Stimulated activated CD8-positive, alpha-beta memory T cell treated with anti-CD3 and anti-CD28 coated beads, Interleukin-15, amount 100 ng/mL, for 24 hours (primary cell): ENCODE results near the gene METTL22.
"Not testable (repeated sequence)": the region's sequence is repeated elsewhere in the genome, so short reads cannot be mapped to it uniquely, and the experiment has no call there.

Source experiments
- DNase-seq: peaks from one replicate; pipeline ENCODE4 v3.0.0-alpha.2; 2020; ENCODE audit warnings: low read depth

The METTL22 gene

DNA sequence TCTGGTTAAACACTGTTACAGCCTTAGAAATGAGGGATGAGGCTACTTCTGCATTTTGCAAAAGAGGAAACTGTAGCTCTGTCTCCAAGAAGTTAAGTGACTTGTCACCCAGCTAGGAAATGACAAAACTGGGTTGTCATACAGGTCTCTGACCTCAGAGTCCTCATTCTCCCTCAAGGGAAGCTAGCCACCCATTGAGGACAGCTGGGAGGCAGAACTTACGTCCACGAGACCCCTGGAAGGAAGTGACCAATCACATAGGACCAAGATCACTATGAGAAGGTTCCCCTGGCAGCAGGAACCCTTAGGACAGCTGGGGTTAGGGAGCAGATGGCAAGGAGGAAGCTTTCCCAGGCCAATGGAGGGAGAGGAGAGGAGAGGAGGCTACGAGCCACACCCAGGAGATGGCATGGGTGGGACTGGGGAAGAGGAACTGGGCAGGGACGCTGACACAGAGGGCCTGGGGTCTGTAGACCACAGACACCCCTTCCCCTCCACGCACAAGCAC is 11.2 kb downstream of the METTL22 start:
- no peak for DNase-seq

GRCh38 chr16:8634991-8635736 is 13.7 kb downstream of the METTL22 start:
- no peak for DNase-seq

DNA sequence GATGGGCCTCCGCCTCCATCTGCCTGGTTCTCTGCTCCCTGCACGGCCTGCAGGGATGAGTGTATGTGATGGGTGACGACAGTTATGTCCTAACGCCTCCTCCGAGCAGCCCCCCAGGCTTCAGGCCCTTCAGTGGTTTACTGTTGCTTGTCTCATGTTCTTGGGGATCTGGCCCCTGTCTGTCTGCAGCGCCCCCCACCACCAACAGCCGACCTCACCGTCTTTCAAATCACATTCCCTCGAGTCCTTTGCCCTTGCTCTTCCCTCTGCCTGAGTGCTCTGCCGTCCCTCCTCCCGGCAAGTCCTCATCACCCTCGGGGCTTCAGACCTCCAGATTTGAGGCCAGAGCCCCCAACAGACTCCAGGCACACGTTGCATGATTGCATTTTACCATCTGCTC is 18.2 kb downstream of the METTL22 start:
- DNase-seq = no peak

GRCh38 chr16:8641671-8642070 is 20.2 kb downstream of the METTL22 start:
- no peak for DNase-seq

- DNase-seq = no peak
These were observed 20.6 kb downstream of the METTL22 start for GRCh38 chr16:8642146-8642545.

DNA sequence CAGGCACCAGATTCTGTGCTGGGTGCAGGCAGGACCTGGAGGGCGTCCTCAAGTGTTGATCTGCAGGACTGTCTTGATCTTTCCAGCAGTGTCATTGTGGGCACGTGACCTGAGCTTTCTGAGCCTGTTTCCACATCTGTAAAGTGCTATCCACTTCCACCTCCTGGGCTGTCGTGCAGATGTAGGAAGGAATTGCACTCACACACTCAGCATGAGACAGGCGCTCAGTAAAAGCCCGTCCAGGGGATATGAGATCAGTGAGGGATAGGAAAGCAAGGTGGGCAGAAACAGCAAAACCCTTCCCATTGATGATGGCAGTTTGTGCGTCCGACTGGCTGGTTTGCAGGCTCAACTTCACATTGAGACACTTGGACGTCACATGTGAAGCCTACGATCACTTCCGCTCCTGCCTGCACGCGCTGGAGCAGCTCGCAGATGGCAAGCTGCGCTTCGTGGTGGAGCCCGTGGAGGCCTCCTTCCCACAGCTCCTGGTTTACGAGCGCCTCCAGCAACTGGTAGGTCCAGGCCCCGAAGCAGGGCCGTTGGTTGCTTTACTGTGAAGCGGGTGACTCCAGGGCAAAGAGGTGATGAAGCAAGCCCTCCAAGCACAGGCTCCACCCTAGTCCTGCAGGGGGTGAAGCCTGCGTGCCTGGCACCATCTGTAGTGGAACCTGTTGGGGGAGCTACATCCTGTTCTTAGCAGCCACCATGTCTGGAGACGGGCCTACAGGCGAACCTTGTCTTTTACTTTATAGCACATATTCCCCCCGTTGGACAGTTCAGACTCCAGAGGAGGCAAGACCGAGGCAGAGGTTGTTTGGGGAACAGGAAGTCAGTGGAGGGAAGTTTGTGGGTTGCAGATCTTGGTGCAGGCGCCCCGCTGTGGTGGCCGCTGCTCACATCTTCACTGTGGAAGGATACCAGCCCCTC is 23.0 kb downstream of the METTL22 start:
- DNase-seq = no peak

DNA sequence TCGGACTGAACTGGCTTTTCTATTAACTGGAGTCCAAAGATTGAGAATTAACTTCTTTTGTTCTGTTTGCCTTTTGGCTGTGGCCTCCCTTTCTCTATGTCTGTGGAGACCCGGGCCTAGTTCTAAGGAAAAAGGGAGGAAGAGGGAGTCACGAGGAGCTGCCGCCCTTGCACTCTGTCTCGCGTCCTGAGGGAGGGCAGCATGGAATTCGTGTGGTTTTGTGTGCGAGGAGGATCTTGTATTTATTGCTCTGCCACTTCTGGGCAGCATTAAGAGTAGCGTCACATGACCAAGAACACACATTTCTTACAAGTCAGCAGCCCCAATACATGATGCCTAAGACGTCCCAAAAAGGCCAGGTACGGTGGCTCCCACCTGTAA is 23.6 kb downstream of the METTL22 start:
- DNase-seq = no peak

- no peak for DNase-seq
These were observed 24.3 kb downstream of the METTL22 start for GRCh38 chr16:8645831-8646230.

DNA sequence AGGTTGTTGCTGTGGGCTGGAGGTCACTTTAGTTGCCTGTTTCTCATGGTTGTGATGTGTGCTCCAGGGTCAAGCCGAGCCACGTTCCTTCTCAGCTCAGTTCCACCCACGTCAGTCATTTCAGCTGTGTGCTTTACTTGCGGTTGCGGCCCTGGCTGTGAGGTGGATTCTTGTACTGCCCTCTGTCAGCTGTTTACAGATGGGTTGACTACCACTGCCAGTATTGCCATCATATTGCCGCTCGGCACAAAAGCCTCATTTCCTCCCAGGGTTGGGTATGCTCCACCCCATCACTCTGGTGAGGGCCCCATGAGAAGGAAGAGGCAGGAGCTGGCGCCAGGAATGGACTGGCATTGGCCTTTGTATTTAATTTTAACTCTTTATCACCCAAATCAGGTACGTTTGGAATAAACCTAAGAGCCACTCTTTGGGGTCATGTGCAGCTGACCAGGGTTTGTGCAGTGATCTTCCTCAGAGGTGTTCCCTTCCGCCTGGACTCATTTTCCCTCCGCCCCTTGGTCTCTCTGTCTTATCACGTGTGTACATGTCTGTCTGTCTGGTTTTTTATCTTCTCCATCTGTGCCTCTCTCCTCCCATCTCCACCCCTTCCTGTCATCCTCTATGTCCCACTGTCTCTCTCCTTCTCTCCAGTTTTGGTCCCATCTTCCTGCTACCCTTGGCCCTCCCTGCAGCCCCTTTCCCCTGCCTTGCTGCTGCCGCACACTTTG is 25.0 kb downstream of the METTL22 start:
- DNase-seq = no peak

GRCh38 chr16:8647721-8648318 is 26.3 kb downstream of the METTL22 start:
- DNase-seq = no peak

DNA sequence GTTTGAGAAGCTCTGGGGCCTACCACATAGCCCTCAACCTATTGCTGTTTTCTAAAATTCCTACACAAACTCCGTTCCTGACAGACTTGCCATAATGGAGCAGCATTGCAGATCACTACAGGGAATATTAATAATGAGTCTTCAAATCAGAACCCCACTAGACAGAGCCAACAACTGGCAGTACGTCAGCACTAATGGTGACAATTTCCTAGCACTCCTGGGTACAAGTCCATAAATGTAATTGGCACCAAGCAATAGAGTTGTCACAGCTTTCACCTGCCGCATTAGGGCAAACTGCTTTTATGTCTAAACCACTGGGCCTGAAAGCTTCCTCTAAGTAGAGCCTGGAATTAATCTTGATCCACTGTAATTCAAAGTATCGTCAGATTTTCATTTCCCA is 27.4 kb downstream of the METTL22 start:
- DNase-seq = no peak

DNA sequence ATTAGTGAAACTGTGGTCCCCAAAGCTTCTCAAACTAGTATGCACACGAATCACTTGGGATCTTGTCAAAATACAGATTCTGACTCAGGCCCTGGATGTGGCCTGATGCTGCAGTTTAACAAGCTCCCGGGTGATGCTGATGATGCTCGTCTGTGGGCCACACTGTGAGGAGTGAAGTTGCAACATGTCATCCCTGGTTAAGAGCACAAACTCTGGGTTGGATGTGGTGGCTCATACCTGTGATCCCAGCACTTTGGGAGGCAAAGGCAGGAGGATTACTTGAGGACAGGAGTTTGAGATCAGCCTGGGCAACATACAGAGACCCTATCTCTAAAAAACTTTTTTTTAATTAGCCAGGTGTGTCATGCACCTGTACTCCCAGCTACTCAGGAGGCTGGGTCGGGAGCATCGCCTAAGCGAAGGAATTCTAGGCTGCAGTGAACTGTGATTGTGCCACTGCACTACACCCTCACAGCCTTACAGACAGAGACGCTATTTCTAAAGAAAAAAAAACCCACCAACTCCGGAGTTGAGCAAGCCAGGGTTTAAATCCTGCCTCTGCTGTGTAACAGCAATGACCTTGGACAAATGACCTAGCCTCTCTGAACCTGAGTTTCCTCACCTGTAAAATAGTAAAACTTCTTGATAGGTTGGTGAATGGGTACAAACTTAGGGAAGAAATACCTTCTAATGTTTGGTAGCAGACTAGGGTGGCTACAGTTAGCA is 28.5 kb downstream of the METTL22 start:
- DNase-seq = no peak

GRCh38 chr16:8651958-8652357 is 30.5 kb downstream of the METTL22 start:
- not testable (repeated sequence) for DNase-seq

- DNase-seq = no peak
These were observed 33.8 kb downstream of the METTL22 start for GRCh38 chr16:8655184-8655717.

DNA sequence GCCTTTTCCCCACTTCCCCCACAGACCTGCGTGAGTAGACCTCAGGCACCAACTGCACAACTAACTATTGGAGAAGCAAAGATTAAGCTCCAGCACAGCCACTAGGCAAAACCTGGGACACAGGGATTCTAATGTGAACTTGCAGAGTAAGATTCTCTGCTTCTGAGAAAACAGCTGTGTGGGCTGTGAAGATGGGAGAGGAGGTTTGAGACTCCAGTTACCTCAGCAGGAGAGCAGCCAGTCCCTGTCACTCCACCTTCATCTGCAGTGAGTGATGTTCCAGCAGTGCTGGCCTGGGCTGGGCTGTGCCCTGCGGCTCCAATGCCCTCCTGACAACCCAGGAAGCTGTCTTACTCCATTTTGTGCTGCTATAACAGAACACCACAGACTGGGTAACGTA is 34.9 kb downstream of the METTL22 start:
- no peak for DNase-seq

GRCh38 chr16:8660841-8661301 is 39.4 kb downstream of the METTL22 start:
- DNase-seq = no peak

- no peak for DNase-seq
These were observed 40.2 kb downstream of the METTL22 start for GRCh38 chr16:8661703-8662102.

- no peak for DNase-seq
These were observed 41.9 kb downstream of the METTL22 start for GRCh38 chr16:8663192-8664089.

- DNase-seq = no peak
These were observed 44.0 kb downstream of the METTL22 start for GRCh38 chr16:8665529-8665928.

DNA sequence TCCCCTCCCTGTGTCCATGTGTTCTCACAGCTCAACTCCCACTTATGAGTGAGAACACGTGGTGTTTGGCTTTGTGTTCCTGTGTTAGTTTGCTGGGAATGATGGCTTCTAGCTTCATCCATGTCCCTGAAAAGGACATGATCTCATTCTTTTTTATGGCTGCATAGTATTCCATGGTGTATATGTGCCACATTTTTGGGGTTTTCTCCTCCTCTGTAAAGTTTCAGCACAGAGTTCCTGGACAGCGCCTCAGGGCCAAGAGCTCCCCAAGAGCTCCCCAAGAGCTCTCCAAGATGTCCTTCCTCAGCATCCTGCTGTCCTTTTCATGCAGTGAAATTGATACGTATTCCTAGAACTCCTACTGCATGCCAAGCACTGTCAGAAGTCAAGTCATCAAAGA is 46.0 kb downstream of the METTL22 start:
- DNase-seq = no peak
